Uterus (tissue), 4 donors: ENCODE data around the gene AMBRA1. TPM values are rescaled to one million over a fixed set of nuclear protein-coding genes. Genes with fewer than 3 reads are reported as not detected.

ENCODE experiments used
- DNase-seq, 2 donors: peaks; one replicate each; pipeline ENCODE4 v3.0.0-alpha.2; 2019 to 2020
- H3K27ac ChIP-seq, 2 donors: fragments of 200-600 bp; sonication (generic); 1 replicate in 1 of 2; 2 replicates in 1 of 2; pipeline ENCODE4 v1.5.1; 2016 to 2018
- H3K27me3 ChIP-seq, 2 donors: fragments of 200-600 bp; sonication (generic); one replicate each; pipeline ENCODE4 v1.5.1; 2018 to 2019; ENCODE audit warnings: control low read depth in 1 of 2
- H3K36me3 ChIP-seq, 2 donors: fragments of 200-600 bp; sonication (generic); one replicate each; pipeline ENCODE4 v1.5.1; 2019; ENCODE audit warnings: control low read depth in 1 of 2
- H3K4me1 ChIP-seq, 2 donors: fragments of 200-600 bp; sonication (generic); one replicate each; pipeline ENCODE4 v1.5.1; 2018 to 2019; ENCODE audit warnings: control low read depth in 1 of 2
- H3K4me3 ChIP-seq, 2 donors: fragments of 200-600 bp; sonication (generic); 1 replicate in 1 of 2; 2 replicates in 1 of 2; pipeline ENCODE4 v1.5.1; 2018 to 2019; ENCODE audit warnings: mild to moderate bottlenecking in 1 of 2
- H3K9me3 ChIP-seq, 2 donors: fragments of 200-600 bp; sonication (generic); one replicate each; pipeline ENCODE4 v1.5.1; 2019; ENCODE audit warnings: control low read depth in 1 of 2
- POLR2A ChIP-seq, 2 donors: fragments of 450-650 bp; IDR thresholded peaks; one replicate each; pipeline ENCODE4 v1.6.1; 2016; ENCODE audit warnings: antibody characterized with exemption in 2 of 2, mild to moderate bottlenecking in 1 of 2, moderate library complexity in 1 of 2
- intact Hi-C: fragments of 100-400 bp; cut with DNase I; formaldehyde crosslinking; loops from one replicate; pipeline ENCODE4 v1.15.1; 2023; ENCODE audit warnings: low total_unique reads
- total RNA-seq, 4 donors: library from RNA; depleted of rRNA in 3 of 4; stranded (reverse); fragments of >200 nt in 3 of 4; gene quantifications; one replicate each; pipeline versions ENCODE4 v1.1.0 to v1.2.4, GENCODE V29; 2014 to 2023
- TF ChIP-seq, protein P1 (sequence below), 4 experiments: fragments of 200-600 bp in 2 of 4; fragments of 450-650 bp in 2 of 4; sonication (generic) in 2 of 4; IDR thresholded peaks; one replicate each; pipeline ENCODE4 v1.5.1; 2016 to 2019; ENCODE audit warnings: antibody characterized with exemption in 4 of 4, mild to moderate bottlenecking in 2 of 4, moderate library complexity in 1 of 4
- donor health status: DM: yes; HTN: yes; CAD: no.

AMBRA1 gene
- total RNA-seq, 4 donors from 2014 or later = 22.6 to 55.3 (median 41.4) TPM

DNA sequence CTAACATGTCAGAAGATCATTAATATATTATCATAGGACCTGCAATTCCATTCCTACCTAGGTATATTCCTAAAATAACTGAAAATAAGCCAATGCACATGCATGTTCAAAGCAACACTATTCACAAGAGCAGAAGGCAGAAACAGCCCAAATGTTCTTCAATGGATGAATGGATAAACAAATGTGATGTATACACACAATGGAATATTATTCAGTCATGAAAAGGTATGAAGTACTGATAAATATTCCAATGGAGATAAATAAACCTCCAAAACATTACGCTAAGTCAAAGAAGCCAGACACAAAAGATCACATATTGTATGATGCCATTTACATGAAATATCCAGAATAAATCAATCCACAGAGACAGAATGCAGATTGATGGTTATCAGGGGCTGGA, 16.8 kb downstream of the AMBRA1 start:
- DNase-seq = no peak
- no peaks in the 10 kb centered on the region for H3K9me3 ChIP-seq
- no peak overlapping the region for H3K27ac ChIP-seq
- H3K27me3 ChIP-seq = no peaks in the 10 kb centered on the region
- H3K4me1 ChIP-seq = no peaks in the 10 kb centered on the region
- intact Hi-C loops = no loop called here
- TF ChIP-seq, protein P1, sequence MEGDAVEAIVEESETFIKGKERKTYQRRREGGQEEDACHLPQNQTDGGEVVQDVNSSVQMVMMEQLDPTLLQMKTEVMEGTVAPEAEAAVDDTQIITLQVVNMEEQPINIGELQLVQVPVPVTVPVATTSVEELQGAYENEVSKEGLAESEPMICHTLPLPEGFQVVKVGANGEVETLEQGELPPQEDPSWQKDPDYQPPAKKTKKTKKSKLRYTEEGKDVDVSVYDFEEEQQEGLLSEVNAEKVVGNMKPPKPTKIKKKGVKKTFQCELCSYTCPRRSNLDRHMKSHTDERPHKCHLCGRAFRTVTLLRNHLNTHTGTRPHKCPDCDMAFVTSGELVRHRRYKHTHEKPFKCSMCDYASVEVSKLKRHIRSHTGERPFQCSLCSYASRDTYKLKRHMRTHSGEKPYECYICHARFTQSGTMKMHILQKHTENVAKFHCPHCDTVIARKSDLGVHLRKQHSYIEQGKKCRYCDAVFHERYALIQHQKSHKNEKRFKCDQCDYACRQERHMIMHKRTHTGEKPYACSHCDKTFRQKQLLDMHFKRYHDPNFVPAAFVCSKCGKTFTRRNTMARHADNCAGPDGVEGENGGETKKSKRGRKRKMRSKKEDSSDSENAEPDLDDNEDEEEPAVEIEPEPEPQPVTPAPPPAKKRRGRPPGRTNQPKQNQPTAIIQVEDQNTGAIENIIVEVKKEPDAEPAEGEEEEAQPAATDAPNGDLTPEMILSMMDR (IDR thresholded peaks at IDR 0.05) = no peak
- TF ChIP-seq POLR2A (IDR thresholded peaks at IDR 0.05) = no peak
- H3K4me3 ChIP-seq = no peak overlapping the region
- no peaks in the 10 kb centered on the region for H3K36me3 ChIP-seq

DNA sequence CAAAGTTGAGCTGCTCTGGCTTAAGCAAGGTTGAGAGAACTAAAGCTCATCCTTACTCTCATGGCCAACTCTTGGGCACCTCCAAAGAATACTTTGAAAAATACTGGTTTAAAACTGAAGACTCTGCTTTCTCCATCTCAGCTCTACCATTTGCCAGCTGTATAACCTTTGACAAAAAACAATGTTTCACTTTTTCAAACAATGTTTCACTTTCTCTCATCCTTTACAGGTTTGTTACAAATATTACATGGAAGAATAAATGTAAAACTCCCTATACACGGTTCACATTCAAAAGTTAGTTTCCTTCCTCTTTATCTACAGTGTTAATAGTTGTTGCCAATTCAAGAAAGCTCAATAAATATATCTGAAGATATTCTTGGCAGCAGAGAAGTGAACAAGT, 19.2 kb downstream of the AMBRA1 start:
- H3K36me3 ChIP-seq = no peaks in the 10 kb centered on the region
- intact Hi-C loops = no loop called here
- no peaks in the 10 kb centered on the region for H3K27me3 ChIP-seq
- H3K27ac ChIP-seq = no peak overlapping the region
- H3K4me1 ChIP-seq = no peaks in the 10 kb centered on the region
- H3K4me3 ChIP-seq = no peak overlapping the region
- no peaks in the 10 kb centered on the region for H3K9me3 ChIP-seq
- no peak for TF ChIP-seq POLR2A (IDR thresholded peaks at IDR 0.05)
- no peak for DNase-seq

DNA sequence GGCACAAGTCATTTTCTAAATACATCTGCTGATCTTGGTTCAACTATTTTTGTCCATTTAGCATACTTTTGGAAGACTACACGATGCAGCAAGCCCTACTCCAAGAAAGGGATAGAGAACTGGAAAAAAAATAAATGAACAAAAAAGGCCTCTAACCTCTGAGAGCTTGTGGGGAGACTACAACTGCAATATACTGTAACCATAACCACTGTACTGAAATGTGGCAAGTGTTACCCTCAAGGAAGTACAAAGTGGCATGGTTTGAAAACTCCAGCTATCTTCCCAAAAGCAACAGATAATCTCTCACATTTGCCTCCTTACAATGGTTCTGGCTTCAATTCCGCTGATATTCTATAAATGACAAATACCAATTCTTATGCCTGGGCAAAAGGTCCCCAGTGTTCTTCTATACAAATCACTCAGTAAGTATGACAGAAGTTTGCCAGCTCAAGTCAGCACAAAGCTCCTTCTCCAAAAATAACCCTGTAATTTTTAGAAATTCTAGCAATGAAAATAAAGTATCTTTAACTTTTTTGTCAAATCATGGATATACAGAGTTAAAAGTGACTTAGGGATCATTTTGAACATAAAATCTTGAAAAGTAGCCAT, 22.9 kb downstream of the AMBRA1 start:
- no peaks in the 10 kb centered on the region for H3K36me3 ChIP-seq
- H3K4me3 ChIP-seq = no peak overlapping the region
- intact Hi-C loops = no loop called here
- no peaks in the 10 kb centered on the region for H3K27me3 ChIP-seq
- no peaks in the 10 kb centered on the region for H3K9me3 ChIP-seq
- no peak for DNase-seq
- H3K4me1 ChIP-seq = no peaks in the 10 kb centered on the region
- no peak overlapping the region for H3K27ac ChIP-seq
- TF ChIP-seq, protein P1 (IDR thresholded peaks at IDR 0.05) = no peak

DNA sequence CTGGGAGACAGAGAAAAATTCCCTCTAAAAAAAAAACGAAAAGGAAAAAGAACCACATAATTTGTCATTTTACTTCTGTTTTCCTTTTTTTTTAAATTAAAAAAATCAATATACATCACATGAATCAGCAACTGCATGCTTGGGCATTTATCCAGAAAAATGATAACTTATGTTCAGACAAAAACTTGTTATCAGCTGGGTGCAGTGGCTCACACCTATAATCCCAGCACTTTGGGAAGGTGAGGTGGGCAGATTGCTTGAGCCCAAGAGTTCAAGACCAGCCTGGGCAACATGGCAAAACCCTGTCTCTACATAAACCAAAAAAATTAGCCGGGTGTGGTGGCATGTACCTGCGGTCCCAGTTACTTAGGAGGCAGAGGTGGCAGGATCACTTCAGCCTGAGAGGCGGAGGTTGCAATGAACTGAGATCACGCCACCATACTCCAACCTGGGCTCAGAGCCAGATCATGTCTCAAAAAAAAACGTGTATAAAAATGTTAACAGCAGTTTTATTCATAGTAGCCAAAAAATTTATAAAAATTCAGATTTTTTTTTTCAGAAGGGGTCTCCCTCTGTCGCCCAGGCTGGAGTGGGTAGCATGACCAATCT, 28.5 kb downstream of the AMBRA1 start:
- H3K27ac ChIP-seq = no peak overlapping the region
- no peaks in the 10 kb centered on the region for H3K27me3 ChIP-seq
- TF ChIP-seq POLR2A (IDR thresholded peaks at IDR 0.05) = no peak
- TF ChIP-seq, protein P1 (IDR thresholded peaks at IDR 0.05) = no peak
- no peak overlapping the region for H3K4me3 ChIP-seq
- H3K9me3 ChIP-seq = no peaks in the 10 kb centered on the region
- no peak for DNase-seq
- no peaks in the 10 kb centered on the region for H3K36me3 ChIP-seq
- H3K4me1 ChIP-seq = peaks cover 0 to 5% of the 10 kb centered on the region in 2 donors
- intact Hi-C loops = no loop called here

DNA sequence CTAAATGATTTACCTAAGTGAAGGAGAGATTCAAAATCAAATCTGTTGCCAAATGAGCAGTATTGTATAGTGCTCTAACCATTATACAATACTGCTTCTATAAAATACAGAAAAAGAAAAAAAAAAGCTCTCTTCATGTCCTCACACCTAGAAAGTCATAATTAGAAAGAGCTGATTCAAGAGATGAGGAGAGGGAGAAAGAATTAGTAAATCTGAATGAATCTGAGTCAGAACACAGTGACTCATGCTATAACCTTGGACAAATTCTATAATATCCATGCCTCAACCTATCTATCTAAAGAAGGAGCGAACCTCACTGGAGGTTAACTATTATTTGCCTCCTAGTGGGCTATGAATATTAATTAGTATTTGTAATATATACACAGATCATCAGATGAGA, 29.4 kb downstream of the AMBRA1 start:
- H3K36me3 ChIP-seq = no peaks in the 10 kb centered on the region
- DNase-seq = no peak
- no peaks in the 10 kb centered on the region for H3K9me3 ChIP-seq
- H3K4me3 ChIP-seq = no peak overlapping the region
- peaks cover 5 to 7% of the 10 kb centered on the region in 2 donors for H3K4me1 ChIP-seq
- no peak for TF ChIP-seq POLR2A (IDR thresholded peaks at IDR 0.05)
- TF ChIP-seq, protein P1 (IDR thresholded peaks at IDR 0.05) = no peak
- H3K27ac ChIP-seq = no peak overlapping the region
- H3K27me3 ChIP-seq = no peaks in the 10 kb centered on the region
- intact Hi-C loops = no loop called here
